HG02852 (cell line): Measurements from ENCODE around the gene FRMPD3.
"Not testable (repeated sequence)": the region's sequence is repeated elsewhere in the genome, so short reads cannot be mapped to it uniquely, and the experiment has no call there.

ENCODE experiments used
- ATAC-seq: cut with Tn5 transposase; IDR thresholded peaks from one replicate; pipeline ENCODE4 v1.9.1; 2021; ENCODE audit warnings: mild to moderate bottlenecking, moderate library complexity; ENCODE audit not compliant: unreplicated experiment

The FRMPD3 gene

DNA sequence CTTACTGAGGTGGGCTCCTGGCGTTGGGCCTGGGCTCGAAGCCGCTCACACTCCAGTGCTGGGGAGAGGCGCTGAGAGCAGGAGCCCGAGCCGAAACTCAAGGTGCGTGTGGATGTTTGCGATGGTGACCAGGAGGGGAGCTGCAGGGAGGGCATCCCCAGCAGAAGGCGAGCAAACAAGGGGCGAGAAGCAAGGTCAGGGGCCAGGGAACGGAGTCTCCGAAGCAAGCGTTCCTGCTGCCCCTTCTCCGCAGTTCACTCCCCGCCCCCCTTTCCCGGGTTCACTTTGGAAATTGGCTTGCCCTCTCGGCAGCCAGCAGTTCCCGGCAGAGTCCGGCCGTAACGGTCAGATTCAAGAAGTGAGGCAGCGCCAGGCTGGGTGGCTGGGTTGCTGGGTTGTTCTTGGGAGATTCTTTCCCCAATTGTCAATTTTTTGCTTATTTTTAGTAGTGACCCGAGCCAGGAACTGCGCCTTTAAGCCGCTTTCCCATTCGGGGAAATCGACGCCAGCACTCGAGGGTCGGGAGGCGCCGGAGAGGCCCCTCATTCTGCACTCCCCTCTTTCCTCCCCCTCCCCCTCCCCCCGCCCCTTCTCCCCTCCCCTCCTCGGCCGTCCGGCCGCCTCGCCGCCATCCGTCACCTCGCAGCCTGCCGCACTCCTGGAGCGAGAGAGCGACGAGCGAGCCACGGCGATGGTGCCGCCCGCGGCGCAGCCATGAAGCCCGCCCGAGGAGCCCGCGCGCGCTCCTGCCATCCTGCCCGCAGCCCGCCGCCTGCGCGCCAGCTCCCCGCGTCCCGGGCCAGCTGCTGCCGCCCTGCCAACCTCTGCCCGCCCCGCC, at the start of gene FRMPD3:
Gene FRMPD3 (plus strand): TSS at position 655 of the 838 bp plus-strand sequence. CDS start 76,937 bp downstream, outside the sequence.
- ATAC-seq = no peak

DNA sequence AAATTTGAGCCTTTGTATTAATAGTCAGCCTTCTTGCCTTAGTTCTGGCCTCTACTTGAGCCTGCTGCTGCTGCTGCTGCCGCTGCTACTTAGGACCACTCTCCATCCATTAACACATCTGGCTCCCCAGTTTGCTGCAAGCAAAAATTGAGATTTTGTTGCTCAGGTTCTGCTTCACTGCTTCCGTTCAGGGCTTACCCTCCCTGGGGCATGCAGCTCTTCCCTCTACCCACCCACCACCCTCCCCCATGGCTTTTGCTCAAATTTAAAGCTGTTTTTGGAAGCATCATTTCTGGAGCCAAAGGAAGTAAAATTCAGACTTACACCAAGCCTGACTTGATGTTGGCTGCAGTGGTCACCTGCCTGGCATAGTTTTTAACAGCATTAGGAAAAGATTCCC, 28.9 kb upstream of the FRMPD3 start:
- no peak for ATAC-seq

DNA sequence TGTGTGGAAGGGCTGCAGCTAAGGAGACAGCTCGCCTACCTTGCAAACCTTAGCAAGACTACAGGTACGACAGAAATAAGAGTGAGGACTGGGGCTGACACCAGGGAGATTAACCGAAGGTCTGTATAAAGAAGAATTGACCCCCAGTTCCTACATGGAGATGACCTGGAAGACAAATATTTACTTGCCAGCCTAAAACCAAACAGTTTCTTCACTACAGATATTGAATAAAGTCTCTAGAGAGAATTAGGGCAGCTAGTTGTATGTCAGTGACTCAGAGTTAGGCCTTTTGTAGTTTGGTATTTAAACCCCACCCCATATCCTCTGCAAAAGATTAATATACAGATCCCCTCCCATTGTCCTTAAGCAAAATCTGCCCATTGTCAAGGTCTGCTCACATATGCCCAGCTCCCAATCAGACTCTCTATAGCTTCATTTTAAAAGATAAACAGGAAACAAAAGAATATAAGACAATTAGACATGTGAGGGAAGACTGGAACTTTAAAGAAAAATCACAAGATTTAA, 28.1 kb upstream of the FRMPD3 start:
- no peak for ATAC-seq

DNA sequence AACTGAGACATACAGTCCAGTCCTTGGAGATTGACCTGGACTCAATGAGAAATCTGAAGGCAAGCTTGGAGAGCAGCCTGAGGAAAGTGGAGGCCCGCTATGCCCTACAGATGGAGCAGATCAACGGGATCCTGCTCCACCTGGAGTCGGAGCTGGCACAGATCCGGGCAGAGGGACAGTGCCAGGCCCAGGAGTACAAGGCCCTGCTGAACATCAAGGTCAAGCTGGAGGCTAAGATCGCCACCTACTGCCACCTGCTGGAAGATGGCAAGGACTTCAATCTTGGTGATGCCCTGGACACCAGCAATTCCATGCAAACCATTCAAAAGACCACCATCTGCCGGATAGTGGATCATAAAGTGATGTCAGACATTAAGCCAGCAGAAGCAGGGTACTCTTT, 20.4 kb upstream of the FRMPD3 start:
- no peak for ATAC-seq

DNA sequence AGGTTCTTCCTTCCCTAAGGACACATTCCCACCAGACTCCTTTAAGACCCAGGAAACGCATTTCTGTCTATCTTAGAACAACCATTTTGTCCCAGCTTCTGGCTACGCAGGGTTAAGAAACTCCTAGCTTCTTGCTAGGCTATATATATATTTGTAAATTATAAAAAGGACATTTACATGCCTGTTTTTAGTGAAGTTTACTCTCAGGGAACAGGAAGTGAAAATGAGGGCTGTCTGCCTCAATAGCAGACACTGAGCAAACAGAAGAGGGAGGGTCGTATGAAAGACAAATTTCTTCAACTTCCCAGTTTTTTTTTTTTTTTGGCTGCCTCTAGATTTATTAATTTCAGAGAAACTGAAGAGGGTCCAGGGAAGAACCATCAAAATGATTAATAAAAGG, 9.3 kb upstream of the FRMPD3 start:
- no peak for ATAC-seq

DNA sequence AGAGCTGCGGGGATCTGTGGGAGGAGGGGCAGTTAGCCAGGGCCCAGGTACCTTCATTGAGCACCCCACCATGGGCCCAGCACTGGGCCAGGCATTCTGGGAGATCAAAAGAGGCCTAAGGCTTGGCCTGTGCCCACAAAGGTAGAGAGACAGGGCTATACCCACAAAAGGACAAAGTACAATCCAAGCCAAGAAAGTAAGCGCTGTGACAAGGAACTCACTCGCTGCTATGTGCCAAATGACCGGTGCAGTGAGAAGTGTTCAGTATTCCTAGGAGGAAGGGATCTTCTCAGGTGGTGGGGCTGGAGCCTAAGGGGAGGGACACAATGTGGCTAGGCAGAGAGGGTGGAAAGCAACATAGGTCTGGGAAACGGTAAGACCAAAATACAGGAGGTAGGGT, 8.8 kb upstream of the FRMPD3 start:
- ATAC-seq = no peak

DNA sequence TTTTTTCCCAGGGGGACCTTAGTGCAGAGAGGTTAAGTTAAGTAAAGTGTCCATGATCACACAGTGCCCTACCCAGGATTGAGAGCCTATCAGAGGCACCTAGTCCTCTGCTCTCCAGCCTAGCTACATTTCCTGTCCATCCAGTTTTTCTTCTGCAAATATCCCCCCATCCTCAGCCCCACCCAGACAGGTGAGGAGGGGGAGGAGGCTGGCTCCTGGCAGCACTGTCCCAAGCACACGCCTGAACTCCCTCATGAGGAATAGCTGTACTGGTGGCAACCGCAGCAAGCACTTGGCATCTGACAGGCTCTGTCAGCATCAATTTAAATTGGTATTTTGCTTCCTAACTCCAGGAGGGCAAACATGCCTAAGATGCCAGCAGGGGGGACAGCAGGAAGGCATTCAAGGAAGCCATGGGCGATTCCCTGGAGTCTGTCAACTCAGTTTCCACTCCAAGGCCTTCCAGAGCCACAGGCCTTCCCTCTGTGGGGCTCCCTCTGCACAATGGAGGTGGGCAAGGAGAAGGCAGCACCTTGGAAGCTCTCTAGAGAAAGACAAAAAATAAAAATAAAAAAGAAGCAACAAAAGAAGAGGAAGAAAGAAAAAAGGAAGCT, 6.4 kb upstream of the FRMPD3 start:
- ATAC-seq = no peak

DNA sequence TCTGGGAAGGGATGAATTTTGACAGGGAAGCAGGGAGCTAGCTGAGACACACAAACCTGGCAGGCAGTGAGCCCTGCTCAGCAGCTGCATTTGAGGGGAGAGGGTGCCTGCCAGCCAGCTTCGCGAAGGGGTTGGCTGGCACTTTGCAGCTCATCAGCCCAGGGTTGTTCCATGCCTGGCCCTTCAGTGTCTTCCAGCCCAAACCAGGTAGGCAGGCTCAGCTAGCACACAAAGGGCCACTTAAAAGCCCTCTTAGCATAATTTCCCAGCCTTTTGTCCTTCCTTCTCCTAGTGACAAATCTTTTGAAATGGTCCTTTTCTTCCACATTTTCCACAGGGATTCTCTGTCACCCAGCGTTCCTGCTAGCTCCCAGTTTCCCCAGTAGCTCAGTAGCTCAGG, 4.3 kb upstream of the FRMPD3 start:
- ATAC-seq = no peak

DNA sequence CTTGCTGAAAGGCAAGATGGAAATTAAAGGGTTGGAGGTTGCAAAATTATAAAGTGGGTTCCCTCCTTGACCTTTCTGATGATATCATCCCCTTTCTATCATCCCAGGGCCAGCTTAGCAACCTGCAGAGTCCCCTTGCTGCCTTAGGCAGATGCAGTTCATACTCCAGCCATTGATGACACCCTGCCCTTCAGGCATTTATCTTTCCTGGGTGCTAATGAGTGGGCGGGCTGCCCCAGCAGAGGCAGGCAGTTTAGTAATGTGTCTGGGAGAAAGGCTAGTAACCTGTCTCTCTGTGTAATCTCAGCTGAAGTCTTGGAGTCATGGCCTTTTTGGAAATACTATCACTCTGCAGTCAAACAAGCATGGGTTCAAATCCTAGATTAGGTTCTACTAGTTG, 3.8 kb upstream of the FRMPD3 start:
- ATAC-seq = no peak

DNA sequence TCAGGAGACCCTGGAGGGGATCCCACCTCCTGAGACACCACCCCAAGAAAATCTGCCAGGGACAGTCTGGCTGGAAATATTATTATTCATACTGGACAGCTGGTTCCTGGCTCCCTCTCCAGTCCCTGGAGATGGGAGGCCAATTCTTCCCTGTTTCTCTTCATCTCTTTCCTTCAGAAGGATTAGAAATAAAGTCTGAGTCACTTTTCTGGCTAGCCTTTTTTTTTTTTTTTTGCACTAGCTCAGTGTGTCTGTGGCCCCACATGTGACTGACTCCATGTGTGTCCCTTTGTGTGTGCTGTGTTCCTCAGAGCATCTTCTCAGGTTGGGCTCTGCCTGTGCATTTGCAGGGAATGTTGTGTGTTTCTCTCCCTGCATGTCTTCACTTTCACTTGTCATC, 1.8 kb upstream of the FRMPD3 start:
- ATAC-seq = no peak

DNA sequence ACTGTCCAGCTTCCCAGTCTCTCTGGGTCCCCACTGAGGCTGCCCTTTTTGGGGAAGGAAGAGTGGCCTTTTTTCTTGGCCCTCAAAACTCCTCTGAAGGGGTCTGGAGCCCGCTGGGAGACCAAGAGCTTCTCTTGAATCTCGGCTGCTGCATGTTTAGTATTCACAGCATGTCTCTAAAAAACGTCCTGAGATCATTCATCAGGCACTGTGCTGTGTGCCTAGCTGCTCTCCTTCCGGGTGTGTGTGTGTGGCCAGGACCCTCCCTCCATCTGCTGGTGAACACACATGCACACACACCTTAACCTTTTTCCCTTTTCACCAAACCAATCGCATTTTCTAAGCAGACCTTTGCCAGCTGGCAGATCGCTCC, 841 bp upstream of the FRMPD3 start:
- ATAC-seq = no peak

DNA sequence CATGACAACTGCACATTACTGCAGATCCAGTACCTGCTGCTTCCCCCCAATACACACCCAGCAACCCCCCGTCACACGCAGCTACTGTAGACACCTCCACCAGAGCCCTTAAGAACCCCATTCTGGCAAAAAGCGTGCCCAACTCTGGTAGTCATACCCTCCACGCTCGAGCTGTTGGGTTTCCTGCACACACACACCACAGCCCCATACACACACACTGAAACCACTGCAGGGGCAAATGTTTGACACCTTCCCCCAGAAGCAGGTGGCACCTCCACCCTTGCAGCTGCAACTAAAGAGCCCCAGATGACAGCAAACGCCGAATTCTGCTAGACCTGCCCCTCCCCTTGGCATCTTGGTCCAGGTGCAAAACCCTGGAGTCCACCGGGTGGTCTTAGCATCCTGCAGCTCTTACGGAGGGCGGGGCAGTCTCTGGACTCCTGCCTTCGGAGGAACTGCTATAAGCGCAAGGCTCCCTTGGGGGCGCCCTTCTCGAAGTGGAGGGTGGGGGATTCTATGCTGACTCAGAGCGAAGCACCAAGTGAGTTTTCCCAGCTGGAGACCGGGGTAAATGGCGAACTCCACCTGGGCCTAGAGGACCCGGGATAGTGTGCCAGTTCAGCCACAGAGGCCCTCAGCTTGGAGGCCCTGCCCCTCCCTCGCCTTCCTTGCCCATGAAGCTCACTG, 1.5 kb downstream of the FRMPD3 start:
- no peak for ATAC-seq

DNA sequence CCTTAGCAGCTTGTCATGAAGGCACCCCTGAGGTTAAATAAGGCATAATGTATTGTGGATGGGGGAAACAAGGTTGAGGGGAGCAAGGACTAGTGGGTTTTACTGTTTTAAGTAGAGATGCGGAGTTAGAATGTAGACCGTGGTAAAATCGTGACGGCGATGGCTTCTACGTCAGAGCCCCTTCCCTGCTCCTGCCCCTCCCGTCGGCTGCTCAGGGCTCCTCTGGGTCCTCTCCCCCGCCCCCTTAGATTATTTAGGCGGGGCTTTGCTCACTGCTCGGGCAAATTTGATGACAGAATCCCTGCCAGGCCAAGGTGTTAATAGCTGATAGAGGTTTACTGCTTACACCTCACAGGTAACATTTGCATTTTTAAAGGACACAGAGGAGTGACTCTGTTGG, 2.3 kb downstream of the FRMPD3 start:
- ATAC-seq = no peak

DNA sequence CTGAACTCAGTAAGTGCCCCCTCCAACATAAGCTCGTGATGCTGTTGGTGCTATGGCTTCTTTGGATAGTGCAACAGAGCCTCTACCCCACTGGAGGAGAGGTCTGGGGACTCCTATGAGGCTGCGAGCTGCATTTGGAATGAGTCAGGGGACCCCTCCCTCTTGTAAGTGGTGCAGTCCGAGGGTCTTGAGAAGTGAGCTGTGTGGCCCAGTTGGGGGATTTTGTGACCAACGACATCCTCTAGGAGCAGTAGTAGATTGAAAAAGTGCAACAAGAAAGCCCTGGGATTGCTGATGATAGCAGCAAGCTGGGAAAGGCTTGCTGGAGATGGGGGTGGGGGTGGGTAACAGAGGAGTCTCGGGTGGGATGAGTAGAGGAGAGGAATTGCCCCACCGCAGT, 3.1 kb downstream of the FRMPD3 start:
- no peak for ATAC-seq

DNA sequence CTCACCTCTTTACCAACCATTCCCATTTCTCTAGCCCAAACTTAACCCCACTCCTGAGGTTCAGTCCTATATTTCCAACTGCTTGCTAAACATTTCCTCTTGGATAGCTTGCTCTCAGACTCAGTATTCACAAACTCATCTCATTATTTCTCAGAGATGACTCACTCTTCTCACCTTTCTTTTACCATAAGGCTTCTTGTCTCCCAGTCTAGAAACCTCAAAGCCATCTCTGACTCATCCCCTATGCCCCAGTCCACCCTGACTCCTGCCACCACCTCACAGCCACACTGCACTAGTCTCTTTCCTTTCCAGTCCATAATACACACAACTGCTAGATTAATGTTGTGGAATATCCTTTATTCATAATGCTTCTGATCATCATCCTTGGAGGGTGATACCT, 4.8 kb downstream of the FRMPD3 start:
- peak; percentile 81 for ATAC-seq

DNA sequence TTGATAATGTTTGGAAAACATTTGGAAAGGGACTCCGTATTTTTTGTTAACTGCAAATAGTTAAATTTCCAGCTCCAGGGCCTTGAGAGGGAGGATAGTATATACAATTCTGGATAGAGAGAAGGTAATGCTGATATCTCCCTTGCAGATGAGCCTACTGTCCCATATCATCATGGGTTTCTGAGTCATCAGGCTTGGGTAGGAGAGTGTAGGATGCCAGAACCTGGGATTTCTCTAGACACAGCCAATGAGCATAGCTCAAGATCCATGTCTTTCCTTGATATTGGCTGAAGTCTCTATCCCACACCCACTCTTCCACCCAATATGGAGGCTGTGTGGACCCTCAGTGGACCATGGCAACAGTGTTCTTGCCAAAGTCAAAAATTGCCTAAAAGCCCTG, 7.8 kb downstream of the FRMPD3 start:
- no peak for ATAC-seq

DNA sequence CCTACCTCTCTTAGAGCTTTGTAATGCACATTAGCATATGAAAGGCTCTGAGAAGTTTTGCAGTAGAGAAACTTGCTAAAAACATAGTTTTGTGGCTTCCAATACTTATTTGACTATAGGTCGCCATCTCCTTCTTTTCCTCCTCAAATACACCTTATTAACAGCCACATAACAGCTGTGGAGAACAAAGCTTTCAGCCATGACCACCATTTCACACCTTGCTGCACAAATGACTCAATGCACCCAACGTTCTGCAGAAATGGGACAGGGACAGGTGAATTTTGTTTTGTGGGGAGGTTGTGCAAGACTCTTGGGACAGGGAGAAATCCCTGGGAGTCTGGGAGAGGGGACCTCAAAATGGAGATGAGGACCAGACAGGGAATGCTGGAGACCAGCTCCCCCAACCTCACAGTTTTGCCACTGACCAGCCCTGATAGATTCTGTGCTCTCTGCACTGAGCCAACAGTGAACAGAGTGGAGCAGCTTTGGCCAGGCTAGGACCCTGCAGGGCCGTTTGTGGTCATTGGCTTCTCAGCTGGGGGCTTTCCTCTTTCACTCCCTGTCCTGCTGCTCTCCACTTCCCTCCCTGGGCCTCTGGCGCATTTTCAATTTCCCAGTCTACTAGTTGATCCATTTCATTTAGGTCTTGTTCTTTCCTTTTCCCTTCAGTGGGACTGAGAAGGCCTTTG, 16.6 kb downstream of the FRMPD3 start:
- ATAC-seq = peak; percentile 85

DNA sequence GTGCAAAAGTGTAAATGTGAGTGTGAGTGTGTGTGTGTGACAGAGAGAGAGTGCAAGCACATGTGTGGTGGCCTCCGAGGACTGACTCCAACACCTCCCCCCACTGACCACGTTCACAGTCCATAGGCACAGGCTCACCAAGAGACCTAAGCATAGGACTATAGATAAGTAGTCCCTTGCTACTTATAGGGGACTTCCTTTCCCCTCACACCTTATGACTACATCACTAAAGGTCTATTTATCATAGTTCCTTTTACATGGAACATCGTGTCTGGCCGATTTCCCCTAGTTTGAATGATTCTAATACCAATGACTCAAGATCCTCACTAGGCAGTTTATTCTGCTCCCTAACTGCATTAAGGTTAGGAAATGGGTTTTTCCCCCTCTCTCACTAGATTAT, 17.8 kb downstream of the FRMPD3 start:
- no peak for ATAC-seq

DNA sequence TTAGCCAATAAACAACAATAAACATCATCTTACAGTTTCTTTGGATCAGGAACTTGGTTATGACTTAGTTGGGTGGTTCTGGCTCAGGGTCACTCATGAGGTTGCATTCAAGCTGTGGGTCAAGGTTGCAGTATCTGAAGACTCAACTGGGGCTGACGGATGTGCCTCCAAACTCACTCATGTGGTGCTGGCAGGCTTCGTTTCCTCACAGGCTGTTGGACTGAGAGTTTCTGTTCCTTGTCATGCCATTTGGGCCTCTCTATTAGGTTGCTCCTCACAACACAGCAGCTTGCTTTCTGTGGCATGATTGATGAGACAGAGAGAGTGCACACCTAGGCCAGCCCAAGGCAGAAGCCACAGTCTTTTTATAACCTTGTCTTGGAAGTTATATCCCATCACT, 20.7 kb downstream of the FRMPD3 start:
- ATAC-seq = no peak

DNA sequence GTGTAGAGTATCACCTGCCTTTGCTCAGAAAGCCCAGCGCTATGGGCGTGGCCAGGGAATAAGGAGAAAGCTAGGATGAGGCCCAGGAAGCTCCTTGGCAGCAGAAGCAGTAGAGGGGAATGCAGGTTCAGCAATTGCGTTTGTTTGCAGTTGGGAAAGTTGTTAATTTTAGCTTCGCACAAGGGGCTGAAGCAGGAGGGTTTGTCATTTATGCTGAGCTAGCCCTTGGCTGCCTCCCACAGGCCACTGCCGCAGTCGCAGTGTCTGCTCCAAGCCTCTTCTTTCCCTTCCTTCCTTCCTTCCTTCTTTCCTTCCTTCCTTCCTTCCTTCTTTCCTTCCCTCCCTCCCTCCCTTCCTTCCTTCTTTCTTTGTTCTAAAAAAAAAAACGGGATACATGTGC, 21.5 kb downstream of the FRMPD3 start:
- no peak for ATAC-seq

DNA sequence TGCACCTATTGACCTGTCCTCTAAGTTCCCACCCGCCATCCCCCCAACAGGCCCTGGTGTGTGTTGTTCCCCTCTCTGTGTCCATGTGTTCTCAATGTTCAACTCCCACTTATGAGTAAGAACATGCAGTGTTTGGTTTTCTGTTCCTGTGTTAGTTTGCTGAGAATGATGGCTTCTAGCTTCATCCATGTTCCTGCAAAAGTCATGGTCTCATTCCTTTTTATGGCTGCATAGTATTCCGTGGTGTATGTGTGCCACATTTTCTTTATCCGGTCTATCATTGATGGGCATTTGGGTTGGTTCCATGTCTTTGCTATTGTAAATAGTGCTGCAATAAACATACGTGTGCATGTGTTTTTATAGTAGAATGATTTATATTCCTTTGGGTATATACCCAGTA, 22.0 kb downstream of the FRMPD3 start:
- ATAC-seq = not testable (repeated sequence)
